Measurements from ENCODE around the gene ZFR. TPM values are rescaled to one million over a fixed set of nuclear protein-coding genes. Genes with fewer than 3 reads are reported as not detected.
"Not testable (repeated sequence)": the region's sequence is repeated elsewhere in the genome, so short reads cannot be mapped to it uniquely, and the experiment has no call there.

ZFR gene
- total RNA-seq, 1 donor from 2014 or later: 125 TPM

- no peak for DNase-seq (ENCODE audit: low read depth)
Measured at GRCh38 chr5:32413466-32414263, 30.9 kb downstream of the ZFR start.

GRCh38 chr5:32410630-32411029 lies 33.9 kb downstream of the ZFR start:
- no peak for DNase-seq (ENCODE audit: low read depth)

- DNase-seq (ENCODE audit: low read depth): no peak
Measured at GRCh38 chr5:32406650-32407049, 37.9 kb downstream of the ZFR start.

- no peak for DNase-seq (ENCODE audit: low read depth)
Measured at GRCh38 chr5:32405507-32405906, 39.0 kb downstream of the ZFR start.

GRCh38 chr5:32403760-32404159 lies 40.8 kb downstream of the ZFR start:
- DNase-seq (ENCODE audit: low read depth): no peak

- DNase-seq (ENCODE audit: low read depth): no peak
Measured at GRCh38 chr5:32400401-32400800, 44.1 kb downstream of the ZFR start.

GRCh38 chr5:32398754-32399153 lies 45.8 kb downstream of the ZFR start:
- DNase-seq (ENCODE audit: low read depth): not testable (repeated sequence)

GRCh38 chr5:32394981-32395380 lies 49.6 kb downstream of the ZFR start:
- DNase-seq (ENCODE audit: low read depth): no peak

GRCh38 chr5:32392039-32392438 lies 52.5 kb downstream of the ZFR start:
- no peak for DNase-seq (ENCODE audit: low read depth)

- DNase-seq (ENCODE audit: low read depth): peak; percentile 80
Measured at GRCh38 chr5:32390819-32391591, 53.5 kb downstream of the ZFR start.

GRCh38 chr5:32388432-32389129 lies 56.0 kb downstream of the ZFR start:
- peak; percentile 5 for DNase-seq (ENCODE audit: low read depth)

- no peak for DNase-seq (ENCODE audit: low read depth)
Measured at GRCh38 chr5:32387841-32388240, 56.7 kb downstream of the ZFR start.

- no peak for DNase-seq (ENCODE audit: low read depth)
Measured at GRCh38 chr5:32387211-32387610, 57.3 kb downstream of the ZFR start.

- DNase-seq (ENCODE audit: low read depth): no peak
Measured at GRCh38 chr5:32384621-32385020, 59.9 kb downstream of the ZFR start.

GRCh38 chr5:32383586-32383985 lies 61.0 kb downstream of the ZFR start:
- DNase-seq (ENCODE audit: low read depth): no peak

- no peak for DNase-seq (ENCODE audit: low read depth)
Measured at GRCh38 chr5:32383065-32383464, 61.5 kb downstream of the ZFR start.

GRCh38 chr5:32379421-32379820 lies 65.1 kb downstream of the ZFR start:
- no peak for DNase-seq (ENCODE audit: low read depth)

- DNase-seq (ENCODE audit: low read depth): no peak
Measured at GRCh38 chr5:32378966-32379365, 65.6 kb downstream of the ZFR start.

GRCh38 chr5:32369542-32370155 lies 74.9 kb downstream of the ZFR start:
- DNase-seq (ENCODE audit: low read depth): no peak

- no peak for DNase-seq (ENCODE audit: low read depth)
Measured at GRCh38 chr5:32369032-32369431, 75.5 kb downstream of the ZFR start.

GRCh38 chr5:32367271-32367670 lies 77.3 kb downstream of the ZFR start:
- DNase-seq (ENCODE audit: low read depth): not testable (repeated sequence)

- no peak for DNase-seq (ENCODE audit: low read depth)
Measured at GRCh38 chr5:32365623-32366022, 78.9 kb downstream of the ZFR start.
